ENCODE data around the gene THAP9. TPM values are rescaled to one million over a fixed set of nuclear protein-coding genes. Genes with fewer than 3 reads are reported as not detected.

The THAP9 gene
- total and polyA plus RNA-seq, 2 experiments from 2014 or later, result 4.4 to 23.8 TPM

- no peak for TF ChIP-seq CTCF (IDR thresholded peaks at IDR 0.05; ENCODE audit: low read depth, low read length)
- Histone ChIP-seq H3K36me3 (peaks cover 5% of the 10 kb centered on the region), H3K4me3 (no peak overlapping the region), H3K9me3 (ENCODE audit: low read depth) (no peaks in the 10 kb centered on the region), H3K4me1 (ENCODE audit: low read depth) (peaks cover 12% of the 10 kb centered on the region), H3K27me3 (no peaks in the 10 kb centered on the region), H3K27ac (no peak overlapping the region)
- DNase-seq (ENCODE audit: low read depth in 1 of 2, low spot score in 1 of 2), result no peak
These were observed 68.4 kb downstream of the THAP9 start for GRCh38 chr4:82968972-82969371.

GRCh38 chr4:82969414-82969813, 68.9 kb downstream of the THAP9 start:
- peaks cover 12% of the 10 kb centered on the region for H3K4me1 ChIP-seq (ENCODE audit: low read depth)
- no peaks in the 10 kb centered on the region for H3K27me3 ChIP-seq
- no peak overlapping the region for H3K4me3 ChIP-seq
- no peak overlapping the region for H3K27ac ChIP-seq
- no peak for DNase-seq (ENCODE audit: low read depth in 1 of 2, low spot score in 1 of 2)
- no peaks in the 10 kb centered on the region for H3K9me3 ChIP-seq (ENCODE audit: low read depth)
- H3K36me3 ChIP-seq, result peaks cover 5% of the 10 kb centered on the region
- TF ChIP-seq CTCF (IDR thresholded peaks at IDR 0.05; ENCODE audit: low read depth, low read length), result no peak

Other genes starting within 250 kb of the THAP9 start
- gene SCD5, start 101.9 kb upstream of the THAP9 start, total RNA-seq, result 4.7 and 7.4 TPM in 2 replicates
- 1.5 and 3.7 TPM in 2 replicates for gene SCD5, start 101.9 kb upstream of the THAP9 start, polyA plus RNA-seq
- gene SEC31A, start 9.6 kb upstream of the THAP9 start, total RNA-seq, result 159 and 252 TPM in 2 replicates
- gene SEC31A, start 9.6 kb upstream of the THAP9 start, polyA plus RNA-seq, result 147 and 191 TPM in 2 replicates
- 8.7 and 9.2 TPM in 2 replicates for gene LIN54, start 110.1 kb downstream of the THAP9 start, total RNA-seq
- gene LIN54, start 110.1 kb downstream of the THAP9 start, polyA plus RNA-seq, result 4.5 and 4.8 TPM in 2 replicates
- 39.9 and 45.7 TPM in 2 replicates for gene COPS4, start 134.4 kb downstream of the THAP9 start, total RNA-seq
- 78.7 and 101 TPM in 2 replicates for gene COPS4, start 134.4 kb downstream of the THAP9 start, polyA plus RNA-seq
- not detected in 2 replicates for gene PLAC8, start 214.0 kb downstream of the THAP9 start, total RNA-seq
- 0.21 and 1.9 TPM in 2 replicates for gene PLAC8, start 214.0 kb downstream of the THAP9 start, polyA plus RNA-seq